Ureter (tissue), 1 donor: ENCODE results near the gene B3GNT7. TPM values are rescaled to one million over a fixed set of nuclear protein-coding genes. Genes with fewer than 3 reads are reported as not detected.
"Not testable (repeated sequence)": the region's sequence is repeated elsewhere in the genome, so short reads cannot be mapped to it uniquely, and the experiment has no call there.

Experiments used
- DNase-seq: peaks from one replicate; pipeline ENCODE4 v3.0.0-alpha.2; 2020; ENCODE audit warnings: low spot score
- total RNA-seq: library from RNA; stranded (reverse); gene quantifications from one replicate; pipeline ENCODE4 v1.2.4, GENCODE V29; 2023
- donor health status: DM: yes; HTN: yes; CAD: no.

The B3GNT7 gene
- total RNA-seq, 1 donor from 2014 or later: 2.2 TPM

GRCh38 chr2:231425811-231426703 is 30.5 kb downstream of the B3GNT7 start:
- no peak for DNase-seq

- no peak for DNase-seq
Observed at GRCh38 chr2:231427116-231427515, 31.6 kb downstream of the B3GNT7 start.

- DNase-seq: no peak
Observed at GRCh38 chr2:231429152-231429551, 33.6 kb downstream of the B3GNT7 start.

- DNase-seq: no peak
Observed at GRCh38 chr2:231429901-231430300, 34.4 kb downstream of the B3GNT7 start.

- DNase-seq: not testable (repeated sequence)
Observed at GRCh38 chr2:231430437-231430836, 34.9 kb downstream of the B3GNT7 start.

- DNase-seq: no peak
Observed at GRCh38 chr2:231431606-231432005, 36.1 kb downstream of the B3GNT7 start.

GRCh38 chr2:231433990-231434389 is 38.5 kb downstream of the B3GNT7 start:
- no peak for DNase-seq

GRCh38 chr2:231436957-231437356 is 41.4 kb downstream of the B3GNT7 start:
- no peak for DNase-seq

GRCh38 chr2:231449503-231450054 is 54.1 kb downstream of the B3GNT7 start:
- no peak for DNase-seq

GRCh38 chr2:231450548-231450989 is 55.1 kb downstream of the B3GNT7 start:
- DNase-seq: no peak

Other genes with a start within 250 kb of the B3GNT7 start
- 16.0 TPM for gene ARMC9, start 197.1 kb upstream of the B3GNT7 start, total RNA-seq
- 566 TPM for gene NCL, start 68.8 kb downstream of the B3GNT7 start, total RNA-seq
- 2.0 TPM for gene NMUR1, start 134.7 kb downstream of the B3GNT7 start, total RNA-seq
- not detected for gene TEX44, start 197.2 kb downstream of the B3GNT7 start, total RNA-seq